Measurements from ENCODE around the gene CEP131. TPM values are rescaled to one million over a fixed set of nuclear protein-coding genes. Genes with fewer than 3 reads are reported as not detected.

Gene CEP131
- total and polyA plus RNA-seq, 2 of the 8 experiments (the other 6 are each of a cell fraction or from before 2014, with no cell fraction given) = 5.9 to 23.2 TPM

- Histone ChIP-seq H3K79me1 (ENCODE audit: low read depth, low read length) (no peaks in the 10 kb centered on the region), H3K4me1 (replicated peaks in 1 of 4; ENCODE audit: control insufficient read depth in 3 of 4, insufficient read depth in 4 of 4, low read length in 3 of 4) (no peaks in the 10 kb centered on the region; a peak in 1 of 7 replicates), H2AK5ac (ENCODE audit: low read depth, low read length) (no peak overlapping the region), H2BK12ac (ENCODE audit: low read depth, low read length) (no peak overlapping the region), H3K9me3 (ENCODE audit: insufficient read depth in 2 of 2, low read depth in 1 of 2, low read length in 1 of 2) (no peaks in the 10 kb centered on the region), H3K14ac (ENCODE audit: insufficient read length) (no peak overlapping the region), H3K27ac (ENCODE audit: low read depth, low read length) (no peak overlapping the region), H3K9ac (replicated peaks in 1 of 4; ENCODE audit: extremely low read depth in 1 of 4, low read depth in 3 of 4, low read length in 3 of 4) (no peak overlapping the region), H3K36me3 (ENCODE audit: control insufficient read depth in 2 of 4, insufficient read depth in 4 of 4, low read length in 3 of 4) (no peaks in the 10 kb centered on the region), H2AFZ (ENCODE audit: low read length) (no peak overlapping the region), H3K4me3 (ENCODE audit: extremely low read depth in 1 of 4, insufficient read depth in 2 of 4, low read depth in 3 of 4, low read length in 4 of 4) (no peak overlapping the region), H3K18ac (ENCODE audit: extremely low read depth, low read length) (no peak overlapping the region), H2BK20ac (ENCODE audit: low read length) (no peak overlapping the region), H3K56ac (replicated peaks; ENCODE audit: insufficient read length, low read depth, low read length) (no peak overlapping the region), H4K5ac (ENCODE audit: insufficient read length, low read depth, low read length) (no peak overlapping the region), H2BK120ac (replicated peaks; ENCODE audit: low read depth, low read length) (no peak overlapping the region), H3K23me2 (ENCODE audit: low read depth, low read length) (no peaks in the 10 kb centered on the region), H2BK5ac (ENCODE audit: low read depth, low read length) (no peak overlapping the region), H4K8ac (ENCODE audit: extremely low read depth, insufficient read depth, low read length) (peak overlapping the region; percentile 68; the same call in 1 of the 2 replicates), H4K91ac (replicated peaks; ENCODE audit: insufficient read length, low read length) (no peak overlapping the region), H2BK15ac (ENCODE audit: low read length) (no peak overlapping the region), H3K4me2 (ENCODE audit: insufficient read depth in 1 of 2, low read depth in 2 of 2, low read length in 2 of 2) (no peak overlapping the region), H3K4ac (replicated peaks; ENCODE audit: insufficient read length, low read depth, low read length) (no peak overlapping the region), H3K23ac (ENCODE audit: insufficient read length) (no peak overlapping the region), H3K79me2 (ENCODE audit: control insufficient read depth in 1 of 2, insufficient read depth in 2 of 2, low read length in 2 of 2) (no peaks in the 10 kb centered on the region), H3K27me3 (replicated peaks in 1 of 4; ENCODE audit: control insufficient read depth in 3 of 4, extremely low read depth in 1 of 4, insufficient read depth in 3 of 4, low read length in 3 of 4) (no peaks in the 10 kb centered on the region), H4K20me1 (replicated peaks in 1 of 2; ENCODE audit: control insufficient read depth in 1 of 2, insufficient read depth in 2 of 2, low read length in 2 of 2) (no peaks in the 10 kb centered on the region)
- ChIA-PET POLR2A (ENCODE audit: partially characterized antibody) (interaction anchor here (0.6 kb wide), 1 partner anchor 94 kb away, joined by 5 read pairs; no protein-coding TSS in a partner anchor), CTCF (ENCODE audit: partially characterized antibody) (interaction anchor here (0.6 to 1.7 kb wide), 5 partner anchors 17 to 347 kb away, joined by 3 to 5 read pairs (median 4); no protein-coding TSS in a partner anchor)
- 87% methylated on average over 12 of the region's 14 CpGs; no CpG with 5 or more reads in 1 of the 2 experiments for WGBS, 2 experiments (ENCODE audit: extremely low coverage in 1 of 2, insufficient coverage in 1 of 2, insufficient read length in 1 of 2, insufficient replicate concordance in 2 of 2, low coverage in 1 of 2, low lambda C conversion rate in 2 of 2, missing lambda C conversion rate in 1 of 2)
- TF ChIP-seq EP300 (IDR thresholded peaks at IDR 0.05; ENCODE audit: borderline replicate concordance in 1 of 2, low read depth in 2 of 2, low read length in 2 of 2) = no peak
- TF ChIP-seq HDAC6 (IDR thresholded peaks at IDR 0.05; ENCODE audit: low read depth, low read length) = no peak
- no peak for TF ChIP-seq TCF12 (IDR thresholded peaks at IDR 0.05; ENCODE audit: low read depth, low read length)
- no peak for TF ChIP-seq BACH1 (IDR thresholded peaks at IDR 0.05; ENCODE audit: low read length)
- TF ChIP-seq RXRA (IDR thresholded peaks at IDR 0.05; ENCODE audit: insufficient read depth, low read depth, low read length) = no peak
- TF ChIP-seq TEAD4 (IDR thresholded peaks at IDR 0.05; ENCODE audit: low read depth, low read length) = no peak
- TF ChIP-seq NRF1 (IDR thresholded peaks at IDR 0.05; ENCODE audit: low read depth, low read length) = no peak
- TF ChIP-seq CTBP2 (IDR thresholded peaks at IDR 0.05; ENCODE audit: borderline replicate concordance, insufficient read depth, insufficient read length, low read length) = no peak
- DNase-seq (ENCODE audit: low read depth in 1 of 2, low spot score in 2 of 2) = no peak
- no peak for FAIRE-seq
These were observed 72.2 kb downstream of the CEP131 start for GRCh38 chr17:81150377-81151077.

Measured in H1 (cell line).